DOHH2 (cell line): ENCODE results near the gene EPB41.

Experiments
- H3F3A ChIP-seq: fragments of 200-600 bp; sonication (generic), shearing (Covaris generic); 2 replicates; pipeline ENCODE4 v1.6.0; 2016; ENCODE audit warnings: antibody characterized with exemption, mild to moderate bottlenecking; ENCODE audit not compliant: control insufficient read depth, insufficient read depth
- H3K27ac ChIP-seq: fragments of 200-600 bp; sonication (generic); 2 replicates; pipeline ENCODE4 v1.5.1; 2014; ENCODE audit warnings: low read depth, mild to moderate bottlenecking, low read length, moderate library complexity
- H3K27me3 ChIP-seq: fragments of 200-600 bp; sonication (generic); 2 replicates; pipeline ENCODE4 v1.6.1; 2014; ENCODE audit warnings: mild to moderate bottlenecking, low read length, mixed read lengths; ENCODE audit not compliant: control insufficient read depth
- H3K36me3 ChIP-seq: fragments of 200-600 bp; sonication (generic); 2 replicates; pipeline ENCODE4 v1.6.1; 2014; ENCODE audit warnings: mild to moderate bottlenecking, low read length, moderate library complexity, mixed read lengths; ENCODE audit not compliant: control insufficient read depth
- H3K4me1 ChIP-seq: fragments of 200-600 bp; sonication (generic); 2 replicates; pipeline ENCODE4 v1.6.1; 2014; ENCODE audit warnings: mild to moderate bottlenecking, low read length, mixed read lengths; ENCODE audit not compliant: control insufficient read depth
- H3K4me2 ChIP-seq: fragments of 200-600 bp; sonication (generic); 2 replicates; pipeline ENCODE4 v1.6.0; 2014; ENCODE audit warnings: mild to moderate bottlenecking, low read length, moderate library complexity
- H3K4me3 ChIP-seq: fragments of 200-600 bp; sonication (generic); 2 replicates; pipeline ENCODE4 v1.5.1; 2014; ENCODE audit warnings: mild to moderate bottlenecking, low read length, mixed read lengths
- H3K79me2 ChIP-seq: fragments of 200-600 bp; sonication (generic); 2 replicates; pipeline ENCODE4 v1.6.1; 2014; ENCODE audit warnings: mild to moderate bottlenecking, low read length, mixed read lengths; ENCODE audit not compliant: control insufficient read depth
- H3K9me2 ChIP-seq: fragments of 200-600 bp; sonication (generic); replicated peaks from 2 replicates; pipeline ENCODE4 v1.6.1; 2014; ENCODE audit warnings: mild to moderate bottlenecking, low read length, mixed read lengths; ENCODE audit not compliant: control insufficient read depth
- H3K9me3 ChIP-seq: fragments of 200-600 bp; sonication (generic); 2 replicates; pipeline ENCODE4 v1.6.1; 2014; ENCODE audit warnings: antibody characterized with exemption, low read length, mixed read lengths; ENCODE audit not compliant: control insufficient read depth, insufficient read depth
- H4K20me1 ChIP-seq: fragments of 200-600 bp; sonication (generic); 2 replicates; pipeline ENCODE4 v1.6.0; 2014; ENCODE audit warnings: low read depth, mild to moderate bottlenecking, antibody characterized with exemption, low read length, moderate library complexity; ENCODE audit not compliant: control insufficient read depth, insufficient read depth
- EZH2phosphoT487 ChIP-seq: fragments of 200-600 bp; sonication (generic); IDR thresholded peaks from 2 replicates; pipeline ENCODE4 v1.6.1; 2017; ENCODE audit warnings: borderline replicate concordance, mild to moderate bottlenecking, antibody characterized with exemption, low read length, moderate library complexity, mixed read lengths
- TF ChIP-seq, protein P1 (sequence below): fragments of 200-600 bp; sonication (generic); IDR thresholded peaks from one replicate; pipeline ENCODE4 v1.5.1; 2014; ENCODE audit warnings: antibody characterized with exemption, mild to moderate bottlenecking, low read depth, low read length; ENCODE audit not compliant: poor library complexity, severe bottlenecking

The EPB41 gene

DNA sequence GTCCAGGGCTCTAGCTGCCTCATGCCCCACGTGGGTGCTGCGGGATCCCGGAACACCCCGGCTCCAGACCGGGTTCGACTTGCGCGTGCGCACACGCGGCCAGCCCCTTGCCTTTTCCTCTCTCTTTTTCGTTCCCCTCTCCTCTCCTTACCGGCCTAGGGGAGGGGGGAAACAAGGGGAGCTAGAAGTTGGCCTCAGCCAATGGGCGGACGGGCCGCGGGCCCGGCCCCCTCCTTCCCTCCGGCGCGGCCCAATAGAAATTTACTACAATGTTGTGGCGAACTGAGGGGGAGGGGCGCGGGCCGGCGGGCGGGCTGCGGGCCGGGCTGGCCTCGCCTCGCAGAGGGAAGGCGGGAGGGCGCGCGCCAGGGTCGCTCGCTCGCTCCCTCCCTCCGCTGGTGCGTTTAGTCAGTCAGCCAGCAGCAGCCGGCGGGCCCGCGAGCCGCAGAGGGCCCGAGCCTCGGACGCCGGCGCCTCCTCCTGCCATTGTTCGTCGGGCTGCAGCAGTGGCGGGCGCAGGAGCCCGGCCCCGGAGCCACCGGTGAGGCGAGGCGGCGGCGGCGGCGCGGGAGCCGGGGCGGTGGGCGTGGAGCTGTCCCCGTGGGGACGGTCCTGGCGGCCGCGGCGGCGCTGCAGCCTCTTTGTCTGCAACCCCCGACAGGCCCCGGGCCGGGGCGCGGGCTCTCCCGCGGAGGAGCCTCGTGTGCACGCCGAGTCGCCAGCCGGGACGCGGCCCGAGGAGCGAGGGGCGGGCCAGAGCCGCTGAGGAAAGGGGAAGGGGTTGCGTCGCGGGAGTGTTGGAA is at the start of gene EPB41:
TSS of gene EPB41 (plus strand) at position 342 of the 803 bp plus-strand sequence. CDS start 72,869 bp downstream, outside the sequence.
- Histone ChIP-seq H3K4me3 (peak within 1 kb of the TSS; percentile 75), H3K4me1 (peaks cover 18% of the 10 kb centered on the region), H3K27me3 (no peaks in the 10 kb centered on the region), H3F3A (peaks cover 6% of the 10 kb centered on the region; the same call in 1 of the 2 replicates), H4K20me1 (0 out of 2 replicates have a peak, but pooled peaks cover 8% of the 10 kb centered on the region), H3K4me2 (peak within 1 kb of the TSS; percentile 82), H3K36me3 (no peaks in the 10 kb centered on the region), H3K9me2 (no peaks in the 10 kb centered on the region), H3K79me2 (peaks cover 57% of the 10 kb centered on the region), H3K9me3 (no peaks in the 10 kb centered on the region), H3K27ac (peak within 1 kb of the TSS; percentile 27)
- TF ChIP-seq EZH2phosphoT487: no peak
- TF ChIP-seq, protein P1, sequence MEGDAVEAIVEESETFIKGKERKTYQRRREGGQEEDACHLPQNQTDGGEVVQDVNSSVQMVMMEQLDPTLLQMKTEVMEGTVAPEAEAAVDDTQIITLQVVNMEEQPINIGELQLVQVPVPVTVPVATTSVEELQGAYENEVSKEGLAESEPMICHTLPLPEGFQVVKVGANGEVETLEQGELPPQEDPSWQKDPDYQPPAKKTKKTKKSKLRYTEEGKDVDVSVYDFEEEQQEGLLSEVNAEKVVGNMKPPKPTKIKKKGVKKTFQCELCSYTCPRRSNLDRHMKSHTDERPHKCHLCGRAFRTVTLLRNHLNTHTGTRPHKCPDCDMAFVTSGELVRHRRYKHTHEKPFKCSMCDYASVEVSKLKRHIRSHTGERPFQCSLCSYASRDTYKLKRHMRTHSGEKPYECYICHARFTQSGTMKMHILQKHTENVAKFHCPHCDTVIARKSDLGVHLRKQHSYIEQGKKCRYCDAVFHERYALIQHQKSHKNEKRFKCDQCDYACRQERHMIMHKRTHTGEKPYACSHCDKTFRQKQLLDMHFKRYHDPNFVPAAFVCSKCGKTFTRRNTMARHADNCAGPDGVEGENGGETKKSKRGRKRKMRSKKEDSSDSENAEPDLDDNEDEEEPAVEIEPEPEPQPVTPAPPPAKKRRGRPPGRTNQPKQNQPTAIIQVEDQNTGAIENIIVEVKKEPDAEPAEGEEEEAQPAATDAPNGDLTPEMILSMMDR: no peak

DNA sequence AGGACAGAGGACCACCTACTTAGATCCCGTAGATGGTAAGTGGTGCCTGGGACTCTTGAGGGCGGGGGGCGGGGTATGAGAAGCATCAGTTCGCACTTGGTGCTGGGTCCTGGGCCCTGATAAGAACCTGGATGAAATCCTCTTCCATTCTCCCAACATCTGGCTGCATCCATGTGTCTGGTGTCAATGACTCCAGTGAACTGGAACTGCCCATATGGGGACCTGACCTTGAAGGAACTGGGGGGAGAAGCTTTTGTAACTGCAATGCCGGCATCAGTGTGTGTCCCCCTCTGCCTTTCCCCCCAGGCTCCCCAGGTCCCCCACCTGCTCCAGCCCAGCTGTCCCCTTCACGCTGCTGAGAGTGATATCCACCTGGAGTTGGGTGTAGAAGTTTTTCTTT is 49.7 kb upstream of the EPB41 start:
- Histone ChIP-seq H3K9me2 (no peaks in the 10 kb centered on the region), H4K20me1 (no peaks in the 10 kb centered on the region), H3K36me3 (no peaks in the 10 kb centered on the region), H3K27me3 (peaks cover 2% of the 10 kb centered on the region; the same call in 1 of the 2 replicates), H3K9me3 (no peaks in the 10 kb centered on the region), H3F3A (no peaks in the 10 kb centered on the region), H3K4me2 (no peak overlapping the region), H3K4me3 (no peak overlapping the region), H3K4me1 (no peaks in the 10 kb centered on the region), H3K79me2 (no peaks in the 10 kb centered on the region), H3K27ac (no peak overlapping the region)
- TF ChIP-seq, protein P1: no peak
- TF ChIP-seq EZH2phosphoT487: no peak

DNA sequence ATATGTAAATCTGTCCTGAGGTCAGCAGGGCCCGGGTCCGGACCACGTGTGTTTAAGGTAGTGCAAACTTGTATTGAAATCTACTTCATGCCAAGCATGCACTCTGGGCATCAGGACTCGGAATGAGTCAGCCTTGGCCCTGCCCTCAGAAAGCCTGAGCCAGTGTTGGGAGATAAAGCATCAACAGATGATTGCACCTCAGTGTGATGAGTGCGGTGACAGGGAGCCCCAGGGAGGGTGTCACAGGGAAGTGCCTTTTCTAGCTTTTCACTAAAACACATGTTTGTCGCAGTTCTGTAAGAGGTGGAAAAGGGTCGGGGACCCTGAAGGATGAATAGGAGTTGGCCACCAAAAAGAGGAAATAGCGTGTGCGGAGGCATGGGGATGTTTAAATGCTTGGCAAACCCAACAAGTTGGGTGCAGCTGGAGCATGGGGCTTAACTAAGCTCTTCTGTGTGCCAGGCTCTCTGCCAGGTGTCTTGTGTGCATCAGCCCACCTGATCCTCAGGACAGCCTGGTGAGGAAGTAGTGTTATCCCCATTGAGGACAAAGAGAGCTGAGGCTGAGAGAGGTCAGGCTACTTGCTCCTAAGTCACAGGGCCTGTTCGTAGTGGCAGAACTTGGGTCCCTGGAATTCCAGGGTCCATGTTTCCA is 48.2 kb upstream of the EPB41 start:
- Histone ChIP-seq H3K27ac (no peak overlapping the region), H3K27me3 (peaks cover 2% of the 10 kb centered on the region; the same call in 1 of the 2 replicates), H3K36me3 (no peaks in the 10 kb centered on the region), H3K4me1 (no peaks in the 10 kb centered on the region), H3F3A (no peaks in the 10 kb centered on the region), H3K79me2 (no peaks in the 10 kb centered on the region), H3K9me2 (no peaks in the 10 kb centered on the region), H4K20me1 (no peaks in the 10 kb centered on the region), H3K4me3 (no peak overlapping the region), H3K4me2 (no peak overlapping the region), H3K9me3 (no peaks in the 10 kb centered on the region)
- TF ChIP-seq EZH2phosphoT487: no peak
- TF ChIP-seq, protein P1: no peak
